NCI-H2029 treated with DMSO at 0.1 percent for 48 hours (cell line): Measurements from ENCODE around the gene LHFPL6.

Experiments used
- DNase-seq: peaks from one replicate; lab custom pipeline; 2025; lab: John Stamatoyannopoulos, UW

LHFPL6 gene

DNA sequence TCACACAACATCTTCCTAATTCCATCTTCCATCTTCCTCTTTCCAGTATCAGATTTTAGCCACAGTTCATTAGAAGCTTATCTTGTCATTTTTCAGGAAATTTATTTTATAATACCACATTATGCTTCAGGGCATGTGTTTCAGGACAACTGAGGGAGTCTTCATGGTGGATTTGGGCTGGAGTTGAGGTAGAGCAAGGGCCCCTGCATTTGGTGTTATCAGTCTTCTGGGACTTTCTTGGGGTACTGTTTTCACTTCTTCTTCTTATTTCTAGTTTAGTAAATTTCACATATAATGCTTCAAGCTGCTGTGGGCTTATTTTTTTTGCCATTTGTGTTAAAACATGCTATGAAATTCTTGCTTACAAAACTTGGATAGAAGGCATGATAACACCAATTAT is 188.7 kb downstream of the LHFPL6 start:
- no peak for DNase-seq

- DNase-seq, result no peak
Observed at GRCh38 chr13:39411511-39411910, 191.5 kb downstream of the LHFPL6 start.

- no peak for DNase-seq
Observed at GRCh38 chr13:39410964-39411363, 192.0 kb downstream of the LHFPL6 start.

- no peak for DNase-seq
Observed at GRCh38 chr13:39410096-39410901, 192.7 kb downstream of the LHFPL6 start.

GRCh38 chr13:39408512-39408911 is 194.5 kb downstream of the LHFPL6 start:
- DNase-seq, result no peak

GRCh38 chr13:39407786-39408185 is 195.2 kb downstream of the LHFPL6 start:
- no peak for DNase-seq

GRCh38 chr13:39407138-39407537 is 195.9 kb downstream of the LHFPL6 start:
- no peak for DNase-seq

GRCh38 chr13:39406688-39407087 is 196.3 kb downstream of the LHFPL6 start:
- DNase-seq, result no peak

DNA sequence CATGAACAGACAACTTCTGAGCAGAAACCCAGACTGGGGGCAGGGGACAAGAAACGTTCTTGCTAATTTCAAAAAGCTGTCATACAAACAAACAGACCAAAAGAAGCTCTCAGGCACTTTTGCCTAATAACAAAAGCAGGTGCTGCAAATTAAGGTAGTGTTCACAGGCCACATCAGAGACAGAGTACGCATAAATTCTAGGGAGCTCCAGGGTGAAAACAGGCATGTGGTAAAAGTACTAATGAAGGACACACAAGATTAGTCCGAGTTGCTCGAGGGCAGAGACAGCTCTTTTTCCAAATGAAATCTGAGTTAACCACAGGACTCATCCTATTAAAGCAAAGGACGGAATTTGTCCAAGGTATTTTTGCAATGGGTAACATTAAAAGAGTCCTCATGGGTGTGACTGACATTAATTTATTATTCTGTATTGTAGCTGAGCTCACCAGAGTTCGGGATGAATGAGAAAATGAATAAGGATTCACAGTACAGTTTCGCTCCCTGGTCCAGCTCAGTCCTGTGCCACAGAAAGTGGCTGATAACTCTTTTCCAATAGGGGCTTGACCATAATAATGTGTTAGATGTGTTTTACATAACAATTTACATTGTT is 197.3 kb downstream of the LHFPL6 start:
- no peak for DNase-seq

DNA sequence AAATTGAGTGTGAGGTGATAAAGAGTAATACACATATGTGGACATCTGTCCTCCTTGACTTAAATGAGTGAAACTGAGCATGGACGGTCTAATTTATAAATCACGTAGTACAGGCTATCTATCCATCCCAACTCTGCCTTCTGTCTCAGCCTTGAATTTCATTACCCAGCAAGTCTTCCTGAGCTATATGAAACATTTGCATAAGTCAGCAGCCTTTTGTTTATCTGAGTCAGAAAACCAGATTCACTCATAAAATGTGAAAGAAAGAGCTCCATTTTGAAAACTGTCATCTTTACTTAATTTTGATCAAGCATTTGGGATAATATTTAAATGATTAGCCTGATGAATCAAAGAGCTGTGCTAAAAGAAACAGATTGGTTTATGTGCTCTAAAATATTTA is 197.9 kb downstream of the LHFPL6 start:
- no peak for DNase-seq

DNA sequence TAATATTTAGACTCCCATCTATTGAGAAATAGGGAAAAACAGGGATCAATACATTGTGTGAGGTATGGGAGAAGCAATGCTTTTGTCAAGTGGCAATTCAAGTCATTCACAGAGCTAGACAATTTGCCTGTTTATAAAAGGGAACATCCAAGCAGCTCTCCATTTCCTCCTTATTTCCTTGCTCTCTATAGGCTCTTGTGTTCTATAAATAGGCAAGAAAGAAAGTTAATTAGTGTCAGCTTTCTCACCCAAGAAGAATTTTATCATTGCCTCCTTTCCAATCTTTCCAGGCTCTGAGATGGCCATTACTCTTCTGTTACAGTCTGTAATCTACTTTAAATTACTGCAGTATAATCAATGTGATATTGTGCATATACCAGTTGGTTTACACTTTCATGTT is 199.9 kb downstream of the LHFPL6 start:
- no peak for DNase-seq

DNA sequence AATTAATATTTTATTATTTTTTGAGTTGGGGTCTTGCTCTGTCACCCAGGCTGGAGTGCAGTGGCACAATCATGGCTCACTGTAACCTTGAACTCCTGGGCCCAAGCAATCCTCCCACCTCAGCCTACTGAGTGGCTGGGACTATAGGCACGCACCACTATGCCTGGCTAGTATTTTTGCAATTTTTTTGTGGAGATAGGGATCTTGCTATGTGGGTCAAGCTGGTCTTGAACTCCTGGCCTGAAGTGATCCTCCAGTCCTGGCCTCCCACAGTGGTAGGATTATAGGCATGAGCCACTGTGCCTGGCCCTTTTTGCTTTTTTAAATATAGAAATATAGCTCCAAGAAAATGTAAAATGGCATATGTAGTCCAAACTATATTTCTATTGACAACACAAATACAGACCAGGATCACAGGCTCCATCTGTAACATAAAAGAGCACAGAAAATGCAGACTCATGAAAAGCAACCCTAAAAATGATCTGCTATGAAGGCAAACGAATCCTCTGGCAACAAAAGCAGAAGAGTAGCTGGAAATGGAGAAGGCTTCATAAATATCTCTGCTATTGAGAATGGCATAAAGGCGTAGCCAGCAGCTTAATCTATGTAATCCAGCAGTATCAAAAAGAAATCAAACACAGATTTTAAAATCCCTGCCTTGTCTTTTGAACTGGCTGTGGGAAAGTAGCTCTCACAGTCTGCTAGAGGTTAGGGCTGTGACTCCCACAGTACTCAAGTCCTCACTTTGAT is 200.6 kb downstream of the LHFPL6 start:
- no peak for DNase-seq

DNA sequence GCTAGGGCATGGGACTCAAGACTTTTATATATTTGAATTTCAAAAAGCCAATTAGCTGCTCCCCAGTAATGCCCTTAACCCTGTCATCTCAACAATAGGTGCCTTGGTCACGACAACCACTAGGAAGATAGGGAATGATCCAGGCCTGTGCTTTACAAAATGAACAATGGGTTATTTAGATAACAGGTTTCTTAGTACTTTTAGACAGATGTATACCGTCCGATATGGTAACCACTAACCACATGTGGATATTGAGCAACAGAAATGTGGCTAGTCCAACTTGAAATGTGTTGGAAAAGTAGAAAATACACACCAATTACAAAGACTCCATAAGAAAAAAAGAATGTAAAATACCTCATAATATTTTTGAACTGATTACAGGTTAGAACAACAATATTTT is 201.2 kb downstream of the LHFPL6 start:
- DNase-seq, result no peak

DNA sequence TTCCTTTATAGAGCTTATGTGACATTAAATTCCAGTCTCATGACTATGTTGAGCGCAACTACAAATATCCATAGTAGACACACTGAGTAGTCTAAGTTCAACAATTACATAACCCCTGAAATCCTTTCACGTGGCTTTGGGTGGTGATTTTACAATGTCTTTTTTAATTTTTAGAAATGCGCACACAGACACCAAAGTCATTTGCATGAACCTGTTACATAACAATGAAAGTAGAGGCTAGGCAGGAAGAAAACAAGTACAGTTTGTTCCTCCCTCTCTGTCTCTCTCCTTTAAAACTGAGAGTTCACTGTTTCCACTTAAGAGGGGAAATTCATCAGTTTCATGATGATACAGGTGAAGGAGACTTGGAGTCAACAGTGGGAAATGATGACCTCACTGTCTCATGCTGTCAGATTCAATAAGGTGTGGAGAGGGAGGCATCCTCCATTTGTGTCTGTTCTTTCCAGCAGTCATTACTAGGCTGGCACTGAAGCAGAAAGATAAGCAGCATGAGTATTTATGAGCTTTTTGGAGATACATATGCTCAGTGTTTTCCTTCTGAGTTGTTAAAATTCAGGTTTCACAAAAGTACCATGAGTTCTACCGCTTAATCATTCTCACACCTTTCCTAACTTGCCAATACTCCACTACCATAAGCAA is 201.8 kb downstream of the LHFPL6 start:
- no peak for DNase-seq

DNA sequence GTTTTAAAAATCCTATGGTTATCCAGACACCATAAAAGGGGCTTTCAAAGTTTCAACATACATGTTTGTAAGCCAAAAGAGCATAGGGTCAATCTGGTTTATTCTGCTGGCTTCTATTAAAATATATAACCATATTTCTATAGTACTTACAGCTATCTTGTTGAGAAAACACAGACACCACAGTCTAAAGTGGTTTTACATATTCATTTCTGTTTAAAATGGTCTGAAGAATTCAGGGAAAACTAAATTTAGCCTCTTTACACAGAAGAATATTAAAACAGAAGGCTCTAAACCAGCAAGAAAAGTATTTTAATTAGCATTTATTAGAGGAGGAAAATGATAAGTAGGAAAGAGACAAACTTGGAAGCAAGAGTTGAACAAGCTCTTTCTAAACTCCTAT is 203.9 kb downstream of the LHFPL6 start:
- DNase-seq, result no peak

GRCh38 chr13:39397896-39398265 is 205.1 kb downstream of the LHFPL6 start:
- no peak for DNase-seq

DNA sequence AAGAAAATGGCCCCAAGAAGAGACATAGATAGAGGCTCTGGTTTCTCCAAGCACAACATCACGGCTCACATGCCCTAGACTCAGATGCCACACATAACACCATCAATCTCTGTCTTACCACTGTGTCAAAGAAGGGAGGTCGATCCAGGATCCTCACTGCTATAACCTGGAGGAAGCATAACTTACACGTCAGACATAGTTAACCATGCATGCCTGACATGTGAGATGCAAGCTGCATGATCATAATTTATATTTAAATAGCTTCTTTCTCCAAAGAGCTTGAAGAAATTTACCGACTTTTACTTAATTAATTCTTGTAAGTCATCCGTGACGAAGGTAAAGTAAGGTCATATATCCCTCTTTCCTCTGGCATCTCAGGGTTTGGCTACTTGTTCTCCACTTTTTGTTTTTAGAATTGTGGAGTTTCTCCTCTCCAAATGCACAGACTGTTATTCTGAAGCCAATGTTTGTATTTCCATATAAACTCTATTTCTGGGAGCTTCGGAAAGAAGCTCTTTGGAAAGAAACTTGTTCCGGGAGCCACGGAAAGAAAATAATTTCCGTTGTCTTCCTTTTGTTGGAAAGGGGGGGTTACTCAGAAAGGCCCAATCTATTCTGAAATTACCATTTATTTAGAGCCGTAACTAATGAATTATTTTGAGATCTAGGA is 205.6 kb downstream of the LHFPL6 start:
- DNase-seq, result no peak

- no peak for DNase-seq
Observed at GRCh38 chr13:39394796-39395678, 208.0 kb downstream of the LHFPL6 start.

- no peak for DNase-seq
Observed at GRCh38 chr13:39391761-39392160, 211.2 kb downstream of the LHFPL6 start.

DNA sequence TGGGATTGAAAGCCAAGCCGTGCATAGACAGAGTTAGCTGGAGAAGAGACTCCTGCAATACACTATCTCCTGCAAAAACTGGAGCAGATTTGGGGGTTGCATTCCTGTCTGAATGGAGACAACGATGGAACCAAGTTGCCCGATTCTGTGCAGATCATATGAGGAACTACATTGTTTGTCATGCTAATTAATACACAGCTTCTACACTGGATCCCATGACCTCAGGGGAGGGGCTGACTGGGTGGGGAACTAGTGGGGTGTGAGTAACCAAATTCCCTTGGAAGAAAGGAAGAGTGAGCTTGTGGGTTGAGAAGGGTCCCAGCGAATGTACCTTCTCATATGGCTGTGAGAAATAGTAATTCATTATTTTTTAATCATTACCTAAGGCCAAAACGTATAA is 214.0 kb downstream of the LHFPL6 start:
- no peak for DNase-seq

- DNase-seq, result no peak
Observed at GRCh38 chr13:39385621-39386231, 217.3 kb downstream of the LHFPL6 start.
